GM19239 (cell line): Measurements from ENCODE around the gene OLFML2A.
"Not testable (repeated sequence)": the region's sequence is repeated elsewhere in the genome, so short reads cannot be mapped to it uniquely, and the experiment has no call there.

Source experiments
- DNase-seq: peaks from one replicate; pipeline ENCODE4 v3.0.0; 2011; ENCODE audit warnings: low spot score; ENCODE audit not compliant: insufficient read length
- FAIRE-seq: peaks from 2 replicates; lab custom pipeline; 2011; peaks lifted over from hg19 to GRCh38; lab: Jason Lieb, UNC

The OLFML2A gene

DNA sequence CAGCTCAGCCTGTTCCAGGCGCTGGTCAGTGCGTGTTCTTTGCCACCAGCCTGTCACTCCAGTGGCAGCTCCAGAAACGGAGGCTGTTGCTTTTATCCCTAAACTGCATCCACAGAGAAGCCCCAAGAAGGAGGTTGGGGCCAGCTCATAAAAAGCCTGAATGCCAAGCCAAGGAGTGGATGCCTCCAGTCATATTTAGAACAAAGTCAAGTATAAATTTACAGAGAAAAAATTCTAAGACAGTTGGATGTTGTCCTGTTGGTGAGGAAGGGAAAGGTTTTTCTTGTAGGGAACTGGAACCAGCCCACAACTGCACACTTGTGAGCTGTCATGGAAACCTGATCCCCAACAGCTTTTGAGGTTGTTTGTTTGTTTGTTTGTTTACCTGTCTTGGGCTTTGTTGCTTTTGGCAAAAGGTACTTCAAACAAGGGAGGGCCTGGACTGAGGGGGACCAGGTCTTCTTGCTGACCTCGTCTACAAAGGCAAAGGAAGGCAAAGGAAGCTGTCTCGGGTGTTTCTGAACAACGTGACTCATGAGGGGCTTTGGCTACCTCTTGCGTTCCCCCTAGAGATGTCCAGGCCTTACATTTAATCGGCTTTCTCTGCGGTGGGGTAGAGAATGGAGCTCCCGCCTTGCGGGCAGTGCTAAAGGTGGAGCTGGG, 36.7 kb downstream of the OLFML2A start:
- DNase-seq (no peak), FAIRE-seq (no peak)

- DNase-seq (no peak), FAIRE-seq (no peak)
These were observed 37.2 kb downstream of the OLFML2A start for GRCh38 chr9:124814164-124814535.

GRCh38 chr9:124815601-124816000, 38.7 kb downstream of the OLFML2A start:
- no peak for FAIRE-seq

DNA sequence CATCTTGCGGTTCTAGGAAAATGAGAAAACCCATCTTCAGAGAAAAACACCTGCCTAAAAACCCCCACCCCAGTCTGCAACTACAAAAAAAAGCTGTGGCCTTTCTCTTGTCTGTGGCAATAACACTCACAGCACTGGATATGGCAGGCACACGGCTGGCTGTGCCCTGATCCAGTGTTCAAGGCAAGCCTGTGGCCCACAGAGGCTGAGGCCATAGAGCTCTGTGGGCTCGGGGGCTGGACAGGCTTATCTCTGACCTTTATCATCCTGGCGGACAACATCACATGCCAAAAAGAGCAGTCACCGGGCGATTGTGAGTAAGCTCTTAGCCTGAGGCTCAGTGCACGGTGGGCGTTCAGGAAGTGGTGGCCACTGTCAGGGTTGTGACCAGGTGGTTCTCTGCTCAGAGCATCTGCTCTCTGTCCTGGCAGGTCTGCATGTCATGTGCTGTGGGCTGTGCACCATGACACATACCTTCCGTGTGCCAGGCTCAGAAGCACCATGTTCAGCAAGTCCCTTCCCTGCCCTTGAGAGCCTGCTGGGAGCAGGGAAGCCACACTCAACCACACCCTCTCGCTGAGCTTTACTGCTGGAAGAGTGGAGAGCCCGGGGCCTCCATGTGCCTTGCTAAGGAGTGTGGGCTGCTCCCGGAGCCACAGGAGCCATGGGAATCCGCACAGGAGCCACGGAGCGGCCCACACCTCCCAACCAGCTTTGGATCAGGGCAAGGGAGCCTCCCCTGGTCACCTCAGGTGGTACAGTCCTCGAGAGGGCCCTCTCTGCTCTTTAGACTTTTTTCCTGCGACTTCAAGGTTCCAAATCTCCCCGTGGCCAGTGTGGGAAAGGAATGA, 41.7 kb downstream of the OLFML2A start:
- no peak for FAIRE-seq
- no peak for DNase-seq

More at GRCh38 chr9:124815601-124816000, 38.7 kb downstream of the OLFML2A start:
- DNase-seq, result no peak

DNA sequence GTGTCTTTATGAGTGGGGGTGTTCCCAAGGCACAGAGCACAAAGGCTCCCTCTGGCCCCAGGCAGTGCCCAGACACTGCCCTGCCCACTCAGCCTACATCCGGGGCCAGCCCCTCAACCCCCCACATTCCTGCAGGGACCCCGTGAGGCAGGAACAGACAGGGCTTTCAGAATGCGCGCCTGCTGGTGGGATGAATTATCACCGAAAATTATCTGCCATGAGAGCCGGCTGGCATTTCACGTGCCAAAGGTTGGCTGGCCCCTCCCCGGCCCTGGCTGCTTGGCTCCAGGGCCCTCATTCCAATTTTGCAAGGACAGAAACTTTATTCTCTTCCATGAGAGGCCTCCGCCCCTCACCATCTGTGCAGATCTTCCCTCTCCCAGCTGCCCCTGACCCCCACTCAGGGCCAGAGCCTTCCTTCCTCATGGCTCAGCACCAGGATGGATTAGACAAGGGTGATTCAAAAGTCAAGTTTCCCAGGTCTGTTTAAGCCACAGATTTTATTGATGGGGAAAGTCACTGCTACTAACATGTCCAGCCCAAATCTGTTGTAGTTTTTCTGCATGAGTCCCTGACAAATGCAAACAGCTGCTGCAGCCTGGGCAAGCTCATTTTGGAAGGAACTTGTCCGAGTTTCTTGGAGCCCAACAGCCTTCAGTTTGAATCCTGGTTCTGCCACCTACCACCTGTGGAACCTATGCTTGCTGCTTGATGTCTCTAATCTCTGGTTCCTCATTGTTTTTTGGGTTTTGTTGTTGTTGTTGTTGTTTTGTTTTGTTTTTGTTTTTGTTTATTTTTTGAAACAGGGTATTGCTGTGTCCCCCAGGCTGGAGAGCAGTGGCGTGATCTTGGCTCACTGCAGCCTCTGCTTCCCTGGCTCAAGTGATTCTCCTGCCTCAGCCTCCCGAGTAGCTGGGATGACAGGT, 44.0 kb downstream of the OLFML2A start:
- FAIRE-seq (no peak), DNase-seq (no peak)

DNA sequence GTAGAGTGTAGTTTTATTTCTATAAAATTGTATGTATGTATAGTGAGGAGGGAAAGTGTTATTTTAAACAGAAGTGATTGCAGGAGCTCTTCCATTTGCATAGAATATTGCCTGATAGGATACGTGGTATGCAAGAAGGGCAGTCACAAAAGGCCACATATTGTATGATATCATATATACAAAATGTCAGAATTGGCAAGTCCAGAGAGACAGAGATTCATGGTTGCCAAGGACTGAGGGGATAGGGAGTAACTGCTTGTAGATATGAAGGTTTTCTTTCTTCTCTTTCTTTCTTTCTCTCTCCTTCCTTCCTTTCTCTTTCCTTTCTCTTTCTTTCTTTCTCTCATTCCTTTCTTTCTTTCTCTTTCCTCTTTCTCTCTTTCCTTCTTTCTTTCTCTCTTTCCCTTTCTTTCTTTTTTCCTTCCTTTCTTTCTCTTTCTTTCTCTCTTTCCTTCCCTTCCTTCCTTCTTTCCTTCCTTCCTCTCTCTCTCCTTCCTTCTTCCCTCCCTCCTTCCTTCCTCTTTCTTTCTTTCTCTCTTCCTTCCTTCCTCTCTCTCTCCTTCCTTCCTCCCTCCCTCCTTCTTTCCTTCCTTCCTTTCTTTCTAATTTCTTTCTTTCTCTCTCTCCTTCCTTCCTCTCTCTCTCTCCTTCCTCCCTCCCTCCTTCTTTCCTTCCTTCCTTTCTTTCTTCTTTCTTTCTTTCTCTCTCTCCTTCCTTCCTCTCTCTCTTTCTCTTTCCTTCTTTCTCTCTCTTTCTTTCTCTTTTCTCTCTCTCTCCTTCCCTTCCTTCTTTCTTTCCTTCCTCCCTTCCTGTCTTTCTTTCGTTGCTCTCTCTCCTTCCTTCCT, 51.8 kb downstream of the OLFML2A start:
- no peak for FAIRE-seq
- DNase-seq, result no peak

GRCh38 chr9:124829334-124829669, 52.4 kb downstream of the OLFML2A start:
- FAIRE-seq (no peak), DNase-seq (no peak)

DNA sequence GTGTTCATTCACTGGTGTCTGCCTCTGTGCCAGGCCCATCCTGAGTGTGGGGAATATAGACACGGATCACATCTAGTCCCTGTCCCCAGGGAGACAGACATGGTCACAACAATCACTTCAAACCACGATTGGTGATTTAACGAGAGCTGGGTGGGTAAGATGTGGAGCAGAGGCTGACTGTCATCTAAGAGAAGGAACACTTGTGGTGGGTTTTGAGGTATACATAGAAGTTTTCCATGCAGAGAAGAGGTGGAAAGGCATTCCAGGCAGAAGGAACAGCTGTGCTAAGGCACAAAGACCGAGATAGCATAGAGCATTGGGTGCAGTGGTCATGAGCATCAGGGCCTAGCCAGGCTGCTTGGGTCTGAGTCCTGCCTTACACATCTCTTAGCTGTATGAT, 53.7 kb downstream of the OLFML2A start:
- DNase-seq, result no peak
- no peak for FAIRE-seq

DNA sequence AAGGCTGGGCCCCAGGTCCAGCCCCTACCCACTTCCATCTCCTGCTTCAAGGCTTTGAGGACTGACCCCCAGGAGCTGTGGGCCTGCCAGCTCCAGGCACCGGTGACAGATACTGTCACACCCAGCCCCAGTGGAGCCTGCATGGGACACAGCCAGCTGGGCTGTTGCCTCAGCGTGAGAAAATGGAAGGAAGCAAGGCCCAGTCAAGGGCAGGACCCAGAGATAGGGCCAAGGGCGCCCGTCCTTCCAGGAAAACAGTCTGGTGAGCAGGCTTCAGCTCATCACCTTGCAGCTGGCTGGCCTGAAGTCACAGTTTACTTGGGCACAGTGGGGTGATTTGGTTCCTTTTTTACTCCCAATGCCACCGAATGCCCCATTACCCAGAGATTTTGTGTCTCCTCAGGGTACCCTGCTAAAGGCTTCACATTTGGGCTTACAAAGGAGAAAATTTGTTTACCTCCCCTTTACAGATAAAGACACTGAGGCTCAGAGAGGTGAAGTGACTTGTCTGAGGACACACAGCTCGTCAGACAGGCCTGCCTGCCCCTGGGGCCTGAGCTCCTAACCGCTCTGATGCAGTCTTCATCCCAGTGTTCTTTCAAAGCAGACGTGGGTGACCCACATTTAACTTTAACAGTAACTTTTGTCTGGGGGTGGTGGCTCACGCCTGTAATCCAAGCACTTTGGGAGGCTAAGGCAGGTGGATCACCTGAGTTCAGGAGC, 54.9 kb downstream of the OLFML2A start:
- FAIRE-seq (no peak), DNase-seq (no peak)

DNA sequence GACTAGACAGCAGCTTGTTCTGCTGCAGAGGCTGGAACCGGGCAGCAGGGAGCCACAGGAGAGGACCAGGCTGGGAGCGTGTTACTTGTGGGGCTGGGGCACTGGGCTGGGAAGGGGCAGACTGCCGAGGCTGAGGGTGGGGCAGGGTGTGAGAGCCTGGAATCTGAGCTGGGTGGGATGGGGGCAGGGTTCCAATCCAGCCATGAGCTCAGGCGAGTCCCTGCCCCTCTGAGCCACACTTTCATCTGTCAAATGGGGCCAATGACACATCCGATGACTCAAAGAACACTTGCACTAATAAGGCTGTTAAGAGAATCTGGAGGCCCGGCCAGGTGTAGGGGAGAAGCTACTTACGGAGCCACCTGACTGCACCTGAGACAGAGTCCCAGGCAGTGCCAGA, 57.7 kb downstream of the OLFML2A start:
- DNase-seq (no peak), FAIRE-seq (no peak)

GRCh38 chr9:124835026-124835557, 58.2 kb downstream of the OLFML2A start:
- no peak for DNase-seq
- FAIRE-seq, result no peak

DNA sequence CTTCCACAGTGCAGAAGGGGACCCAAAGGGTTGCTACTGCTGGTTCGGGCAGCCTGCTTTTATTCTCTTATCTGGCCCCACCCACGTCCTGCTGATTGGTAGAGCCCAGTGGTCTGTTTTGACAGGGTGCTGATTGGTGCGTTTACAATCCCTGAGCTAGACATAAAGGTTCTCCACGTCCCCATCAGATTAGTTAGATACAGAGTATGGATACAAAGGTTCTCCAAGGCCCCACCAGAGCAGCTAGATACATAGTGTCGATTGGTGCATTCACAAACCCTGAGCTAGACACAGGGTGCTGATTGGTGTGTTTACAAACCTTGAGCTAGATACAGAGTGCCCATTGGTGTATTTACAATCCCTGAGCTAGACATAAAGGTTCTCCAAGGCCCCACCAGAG, 61.2 kb downstream of the OLFML2A start:
- not testable (repeated sequence) for FAIRE-seq

DNA sequence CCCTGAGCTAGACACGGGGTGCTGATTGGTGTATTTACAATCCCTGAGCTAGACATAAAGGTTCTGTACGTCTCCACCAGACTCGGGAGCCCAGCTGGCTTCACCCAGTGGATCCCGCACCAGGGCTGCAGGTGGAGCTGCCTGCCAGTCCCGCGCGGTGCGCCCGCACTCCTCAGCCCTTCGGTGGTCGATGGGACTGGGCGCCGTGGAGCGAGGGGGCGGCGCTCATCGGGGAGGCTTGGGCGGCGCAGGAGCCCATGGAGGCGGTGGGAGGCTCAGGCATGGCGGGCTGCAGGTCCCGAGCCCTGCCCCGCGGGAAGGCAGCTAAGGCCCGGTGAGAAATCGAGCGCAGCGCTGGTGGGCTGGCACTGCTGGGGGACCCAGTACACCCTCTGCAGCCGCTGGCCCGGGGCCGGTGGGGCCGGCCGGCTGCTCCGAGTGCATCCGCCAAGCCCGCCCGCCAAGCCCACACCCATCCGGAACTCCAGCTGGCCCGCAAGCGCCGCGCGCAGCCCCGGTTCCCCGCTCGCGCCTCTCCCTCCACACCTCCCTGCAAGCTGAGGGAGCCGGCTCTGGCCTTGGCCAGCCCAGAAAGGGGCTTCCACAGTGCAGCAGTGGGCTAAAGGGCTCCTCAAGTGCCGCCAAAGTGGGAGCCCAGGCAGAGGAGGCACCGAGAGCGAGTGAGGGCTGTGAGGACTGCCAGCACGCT, 61.8 kb downstream of the OLFML2A start:
- DNase-seq, FAIRE-seq: not testable (repeated sequence)

More for the DNA sequence above, 61.2 kb downstream of the OLFML2A start:
- DNase-seq, result not testable (repeated sequence)

GRCh38 chr9:124839612-124840299, 62.8 kb downstream of the OLFML2A start:
- DNase-seq (no peak), FAIRE-seq (no peak)

- no peak for FAIRE-seq
- no peak for DNase-seq
These were observed 63.4 kb downstream of the OLFML2A start for GRCh38 chr9:124840300-124840833.

GRCh38 chr9:124841075-124841821, 64.3 kb downstream of the OLFML2A start:
- FAIRE-seq (no peak), DNase-seq (no peak)
